ENCODE measurements around the gene ABCF3.

DNA sequence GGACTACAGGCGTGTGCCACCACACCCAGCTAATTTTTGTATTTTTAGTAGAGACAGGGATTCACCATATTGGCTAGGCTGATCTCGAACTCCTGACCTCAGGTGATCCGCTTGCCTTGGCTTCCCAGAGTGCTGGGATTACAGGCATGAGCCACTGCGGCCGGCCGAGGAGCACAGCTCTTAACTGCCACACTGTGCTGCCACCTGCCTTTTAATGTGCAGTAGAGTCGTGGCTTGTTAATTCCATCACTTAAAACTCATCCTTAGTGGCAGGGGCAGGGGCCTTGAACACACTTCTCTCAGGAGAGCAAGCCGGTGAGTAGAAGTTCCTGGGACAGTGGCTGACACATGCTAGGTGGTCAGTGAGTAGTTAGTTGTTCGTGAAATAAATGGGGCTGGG is 12.5 kb downstream of the ABCF3 start:
- no peak for TF ChIP-seq CTCF (IDR thresholded peaks at IDR 0.05)
- TF ChIP-seq POLR2A (IDR thresholded peaks at IDR 0.05), result no peak
- no peak for TF ChIP-seq EP300 (IDR thresholded peaks at IDR 0.05)
